Natural killer cell (primary cell): ENCODE measurements around the gene NPAS3. TPM values are rescaled to one million over a fixed set of nuclear protein-coding genes. Genes with fewer than 3 reads are reported as not detected.

ENCODE experiments used
- ATAC-seq, 3 donors: fragments of 150-1000 bp in 2 of 3; fragments of 200-7000 bp in 1 of 3; cut with Tn5 transposase; 1 replicate in 1 of 3; 2 replicates in 2 of 3; pipeline ENCODE4 v1.10.0; 2021; ENCODE audit warnings: mild to moderate bottlenecking in 2 of 3, moderate library complexity in 2 of 3
- DNase-seq, 2 donors: peaks; one replicate each; pipeline versions ENCODE4 v3.0.0 to v3.0.0-alpha.2; 2013 to 2021; ENCODE audit warnings: mixed read lengths in 1 of 2
- H3K27ac ChIP-seq: one replicate; pipeline ENCODE4 v1.5.1; 2013; ENCODE audit warnings: mild to moderate bottlenecking, low read length
- H3K27me3 ChIP-seq: one replicate; pipeline ENCODE4 v1.6.1; 2013; ENCODE audit warnings: low read length; ENCODE audit not compliant: control insufficient read depth, insufficient read depth
- H3K36me3 ChIP-seq: one replicate; pipeline ENCODE4 v1.6.1; 2013; ENCODE audit warnings: low read length; ENCODE audit not compliant: control insufficient read depth, insufficient read depth
- H3K4me1 ChIP-seq: one replicate; pipeline ENCODE4 v1.6.1; 2013; ENCODE audit warnings: low read length; ENCODE audit not compliant: control insufficient read depth, insufficient read depth
- H3K4me3 ChIP-seq: one replicate; pipeline ENCODE4 v1.5.1; 2013; ENCODE audit warnings: low read length
- H3K9me3 ChIP-seq: one replicate; pipeline ENCODE4 v1.6.1; 2013; ENCODE audit warnings: low read length; ENCODE audit not compliant: control insufficient read depth, insufficient read depth
- H3K27ac Mint-ChIP-seq, 2 donors: one replicate each; pipeline ENCODE4 v1.8.0; 2022; ENCODE audit warnings: mild to moderate bottlenecking in 2 of 2, mixed read lengths in 2 of 2, moderate library complexity in 1 of 2
- H3K27me3 Mint-ChIP-seq, 2 donors: one replicate each; pipeline ENCODE4 v1.8.0; 2022; ENCODE audit warnings: low read depth in 2 of 2, mixed read lengths in 2 of 2
- H3K36me3 Mint-ChIP-seq: one replicate; pipeline ENCODE4 v1.8.0; 2022; ENCODE audit warnings: mixed read lengths
- H3K4me1 Mint-ChIP-seq, 2 donors: one replicate each; pipeline ENCODE4 v1.8.0; 2022; ENCODE audit warnings: mixed read lengths in 2 of 2
- H3K4me3 Mint-ChIP-seq: one replicate; pipeline ENCODE4 v1.8.0; 2022; ENCODE audit warnings: mild to moderate bottlenecking, moderate library complexity, mixed read lengths
- H3K9me3 Mint-ChIP-seq, 2 donors: one replicate each; pipeline ENCODE4 v1.8.0; 2022; ENCODE audit warnings: mixed read lengths in 2 of 2
- WGBS: methylation state at CpG from one replicate; pipeline ENCODE4 v1.1.7; 2013; ENCODE audit warnings: missing lambda C conversion rate; ENCODE audit not compliant: insufficient coverage; 5-methylcytosine and 5-hydroxymethylcytosine counted together
- intact Hi-C: fragments of 100-400 bp; cut with micrococcal nuclease; formaldehyde crosslinking; loops from one replicate; pipeline ENCODE4 v1.14.2; 2022
- total RNA-seq, 4 donors: library from RNA; stranded (reverse); fragments of 120-200 nt in 1 of 4; gene quantifications; one replicate each; pipeline versions ENCODE4 v1.2.3 to v1.2.4, GENCODE V29; 2013 to 2022
- TF ChIP-seq, protein P1 (sequence below): fragments of 200-600 bp; IDR thresholded peaks from one replicate; pipeline ENCODE4 v1.8.0; 2022; ENCODE audit warnings: antibody characterized with exemption

The NPAS3 gene
- total RNA-seq, 3 donors from 2014 or later (not counting 1 experiment from before 2014, with no cell fraction given) = not detected

DNA sequence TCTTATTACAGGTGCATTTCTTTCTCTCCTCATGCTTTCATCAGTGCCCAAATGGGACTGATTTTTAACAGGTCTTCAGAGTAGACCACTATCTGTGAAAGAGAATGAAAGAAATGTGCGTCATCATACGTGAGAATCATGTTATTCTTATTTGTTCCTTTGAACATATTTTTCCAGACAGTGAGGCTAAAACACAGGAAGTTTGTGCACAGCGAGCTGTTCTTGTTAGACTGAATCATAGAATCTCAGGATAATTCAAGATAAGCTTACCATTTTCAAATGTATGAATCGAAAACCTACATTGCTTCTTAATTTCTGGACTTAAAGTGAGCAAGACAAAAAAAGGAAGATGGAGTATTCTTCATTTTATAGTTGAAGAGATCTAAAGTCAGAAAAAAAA, 629.1 kb downstream of the NPAS3 start:
- Histone ChIP-seq H3K27me3 (no peaks in the 10 kb centered on the region), H3K36me3 (no peaks in the 10 kb centered on the region), H3K9me3 (no peaks in the 10 kb centered on the region), H3K4me1 (no peaks in the 10 kb centered on the region), H3K27ac (no peak overlapping the region), H3K4me3 (no peak overlapping the region)
- TF ChIP-seq, protein P1, sequence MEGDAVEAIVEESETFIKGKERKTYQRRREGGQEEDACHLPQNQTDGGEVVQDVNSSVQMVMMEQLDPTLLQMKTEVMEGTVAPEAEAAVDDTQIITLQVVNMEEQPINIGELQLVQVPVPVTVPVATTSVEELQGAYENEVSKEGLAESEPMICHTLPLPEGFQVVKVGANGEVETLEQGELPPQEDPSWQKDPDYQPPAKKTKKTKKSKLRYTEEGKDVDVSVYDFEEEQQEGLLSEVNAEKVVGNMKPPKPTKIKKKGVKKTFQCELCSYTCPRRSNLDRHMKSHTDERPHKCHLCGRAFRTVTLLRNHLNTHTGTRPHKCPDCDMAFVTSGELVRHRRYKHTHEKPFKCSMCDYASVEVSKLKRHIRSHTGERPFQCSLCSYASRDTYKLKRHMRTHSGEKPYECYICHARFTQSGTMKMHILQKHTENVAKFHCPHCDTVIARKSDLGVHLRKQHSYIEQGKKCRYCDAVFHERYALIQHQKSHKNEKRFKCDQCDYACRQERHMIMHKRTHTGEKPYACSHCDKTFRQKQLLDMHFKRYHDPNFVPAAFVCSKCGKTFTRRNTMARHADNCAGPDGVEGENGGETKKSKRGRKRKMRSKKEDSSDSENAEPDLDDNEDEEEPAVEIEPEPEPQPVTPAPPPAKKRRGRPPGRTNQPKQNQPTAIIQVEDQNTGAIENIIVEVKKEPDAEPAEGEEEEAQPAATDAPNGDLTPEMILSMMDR = no peak
- no peaks in the 10 kb centered on the region for H3K9me3 Mint-ChIP-seq
- 92% methylated on average over 4 of the region's 4 CpGs for WGBS
- no peaks in the 10 kb centered on the region for H3K27me3 Mint-ChIP-seq
- no peak overlapping the region for H3K4me3 Mint-ChIP-seq
- DNase-seq (no peak), ATAC-seq (no peak)
- H3K27ac Mint-ChIP-seq = no peak overlapping the region
- H3K36me3 Mint-ChIP-seq = no peaks in the 10 kb centered on the region
- peaks cover 11 to 20% of the 10 kb centered on the region in 2 donors for H3K4me1 Mint-ChIP-seq
- intact Hi-C loops = no loop called here

DNA sequence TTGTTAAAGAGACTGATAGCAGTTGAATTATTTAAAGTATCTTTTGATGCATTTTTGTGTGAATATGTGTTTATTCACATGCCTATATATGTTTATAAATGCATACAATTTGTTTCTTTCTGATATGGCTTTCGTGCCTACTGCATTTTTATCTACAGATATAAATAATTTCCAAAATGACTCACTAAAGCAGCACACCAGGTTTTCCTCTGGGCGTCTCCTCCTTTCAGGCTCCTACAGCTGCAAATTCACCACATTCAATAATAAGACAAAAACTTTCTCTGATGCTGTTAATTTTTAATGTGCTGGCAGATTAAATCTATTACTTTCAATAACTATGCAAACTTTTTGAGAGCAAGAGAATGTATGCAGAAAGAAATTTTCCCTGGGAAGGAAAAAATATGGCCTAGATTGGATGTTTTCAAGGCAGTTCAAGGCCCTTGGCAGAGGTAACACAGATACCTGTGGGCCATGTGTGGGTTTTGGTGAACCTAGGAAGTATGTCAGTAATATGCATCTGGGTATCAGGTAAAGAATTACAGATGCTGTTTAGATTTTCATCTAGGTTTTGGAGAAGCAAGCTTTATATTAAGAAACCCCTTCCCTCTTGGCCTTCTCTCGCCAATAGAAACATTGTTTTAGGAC, 630.4 kb downstream of the NPAS3 start:
- DNase-seq = no peak
- H3K27ac ChIP-seq = no peak overlapping the region

DNA sequence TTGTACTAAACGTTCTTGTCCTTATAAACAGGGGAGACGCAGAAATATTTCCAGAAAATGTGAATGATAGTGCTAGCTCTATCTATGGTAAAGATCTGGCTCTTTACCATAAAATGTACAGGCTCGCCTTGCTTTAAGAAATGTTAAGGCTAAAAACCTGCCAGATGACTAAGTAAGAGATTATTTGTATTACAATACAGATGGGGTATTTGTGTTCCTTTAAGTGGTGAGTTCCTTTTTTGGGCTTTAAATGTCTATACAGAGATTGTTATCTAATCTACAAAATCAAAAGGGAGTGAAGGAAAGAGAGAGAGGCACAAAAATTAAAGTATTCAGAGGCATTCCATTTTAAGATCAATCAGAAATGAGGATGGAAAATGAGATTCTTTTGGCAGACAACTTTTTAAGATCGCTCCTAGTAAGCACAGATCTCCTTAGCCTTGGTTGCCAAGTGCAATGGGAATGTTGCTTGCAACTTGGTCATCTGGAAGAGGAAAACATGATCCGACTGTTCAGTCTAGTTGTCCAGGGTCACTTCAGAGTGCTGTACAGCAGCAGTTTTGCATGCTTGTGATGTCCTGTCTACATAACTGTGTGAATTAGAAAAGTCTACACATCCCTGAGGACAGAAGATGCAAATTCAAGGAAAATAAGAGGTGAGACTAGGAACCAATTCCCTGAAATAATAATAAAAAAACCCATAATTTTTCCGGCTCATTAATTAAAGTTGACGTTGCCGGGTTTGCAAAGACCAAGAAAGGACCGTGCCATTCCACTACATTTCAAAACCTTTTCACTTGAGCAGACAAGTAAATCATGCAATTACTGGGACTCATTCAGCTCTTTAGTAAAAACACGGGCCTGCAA, 631.4 kb downstream of the NPAS3 start:
- 91% methylated on average over 9 of the region's 10 CpGs for WGBS
- H3K36me3 ChIP-seq = no peaks in the 10 kb centered on the region
- no peak overlapping the region for H3K27ac ChIP-seq
- H3K27me3 Mint-ChIP-seq = no peaks in the 10 kb centered on the region
- H3K4me1 ChIP-seq = no peaks in the 10 kb centered on the region
- DNase-seq (no peak), ATAC-seq (no peak)
- H3K27ac Mint-ChIP-seq = no peak overlapping the region
- no peaks in the 10 kb centered on the region for H3K27me3 ChIP-seq
- H3K9me3 ChIP-seq = no peaks in the 10 kb centered on the region
- no peak overlapping the region for H3K4me3 ChIP-seq
- peaks cover 1 to 3% of the 10 kb centered on the region in 2 donors for H3K4me1 Mint-ChIP-seq
- intact Hi-C loops = no loop called here
- TF ChIP-seq, protein P1 = no peak
- no peaks in the 10 kb centered on the region for H3K36me3 Mint-ChIP-seq
- H3K4me3 Mint-ChIP-seq = no peak overlapping the region
- H3K9me3 Mint-ChIP-seq = peaks cover 0 to 5% of the 10 kb centered on the region in 2 donors

More for the DNA sequence above, 630.4 kb downstream of the NPAS3 start:
- no peak overlapping the region for H3K27ac Mint-ChIP-seq
- H3K4me1 Mint-ChIP-seq = peaks cover 11 to 12% of the 10 kb centered on the region in 2 donors
- H3K27me3 Mint-ChIP-seq = no peaks in the 10 kb centered on the region
- H3K36me3 Mint-ChIP-seq = no peaks in the 10 kb centered on the region
- no peaks in the 10 kb centered on the region for H3K9me3 ChIP-seq
- TF ChIP-seq, protein P1 = no peak
- no peak for ATAC-seq
- no peak overlapping the region for H3K4me3 ChIP-seq
- H3K4me3 Mint-ChIP-seq = no peak overlapping the region
- no peaks in the 10 kb centered on the region for H3K36me3 ChIP-seq
- WGBS = 77% methylated on average over 3 of the region's 3 CpGs
- H3K27me3 ChIP-seq = no peaks in the 10 kb centered on the region
- peaks cover 0 to 5% of the 10 kb centered on the region in 2 donors for H3K9me3 Mint-ChIP-seq
- intact Hi-C loops = no loop called here
- H3K4me1 ChIP-seq = no peaks in the 10 kb centered on the region
